Nephron (organoid): Measurements from ENCODE around the gene ARHGAP10.

Experiments used
- H3K27ac Mint-ChIP-seq, 3 experiments: 2 replicates each; pipeline ENCODE4 v1.8.0; 2020; ENCODE audit warnings: mixed read lengths in 3 of 3, mild to moderate bottlenecking in 2 of 3, moderate library complexity in 1 of 3
- H3K27me3 Mint-ChIP-seq: 2 replicates; pipeline ENCODE4 v1.8.0; 2021; ENCODE audit warnings: low read depth, mild to moderate bottlenecking, moderate library complexity, mixed read lengths
- H3K36me3 Mint-ChIP-seq: 2 replicates; pipeline ENCODE4 v1.8.0; 2020; ENCODE audit warnings: low read depth, mixed read lengths
- H3K4me1 Mint-ChIP-seq: 2 replicates; pipeline ENCODE4 v1.8.0; 2020; ENCODE audit warnings: mixed read lengths
- H3K4me3 Mint-ChIP-seq, 3 experiments: 2 replicates each; pipeline ENCODE4 v1.8.0; 2020; ENCODE audit warnings: mild to moderate bottlenecking in 3 of 3, mixed read lengths in 3 of 3, moderate library complexity in 2 of 3
- H3K9me3 Mint-ChIP-seq: 2 replicates; pipeline ENCODE4 v1.8.0; 2020; ENCODE audit warnings: mixed read lengths
- TF ChIP-seq, protein P1 (sequence below), 3 experiments: fragments of 200-600 bp; sonication (generic); IDR thresholded peaks; one replicate each; pipeline ENCODE4 v1.5.0; 2021; ENCODE audit warnings: antibody characterized with exemption in 3 of 3; ENCODE audit not compliant: unreplicated experiment in 3 of 3

ARHGAP10 gene

DNA sequence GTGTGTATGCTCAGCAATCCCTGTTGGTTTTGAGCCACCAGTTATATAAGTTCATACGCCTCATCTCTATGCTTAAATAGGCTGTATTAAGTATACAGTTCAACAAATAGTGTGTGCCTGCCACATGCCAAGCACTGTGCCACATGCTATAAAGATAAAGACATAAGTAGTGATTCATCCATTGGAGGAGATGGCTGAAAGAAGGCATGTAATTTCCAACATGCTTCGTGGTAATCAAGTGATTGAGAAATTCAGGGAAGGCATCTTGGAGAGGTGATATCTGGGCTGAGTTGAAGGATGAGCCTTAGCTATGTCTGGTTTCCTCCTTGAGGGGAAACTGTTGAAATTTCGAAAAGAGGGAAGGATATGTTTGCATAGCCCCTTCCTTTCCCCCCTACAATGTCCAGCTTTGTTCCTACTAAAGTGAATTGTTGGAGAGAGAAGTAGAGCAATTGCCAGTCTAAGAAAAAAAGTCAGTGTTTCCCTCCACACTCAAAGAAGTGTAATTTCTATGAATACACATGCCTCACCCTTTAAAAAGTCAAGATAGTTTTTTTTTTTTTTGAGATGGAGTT, 96.5 kb downstream of the ARHGAP10 start:
- Mint-ChIP-seq H3K4me1 (peaks cover 58% of the 10 kb centered on the region), H3K27me3 (no peaks in the 10 kb centered on the region), H3K27ac (no peak overlapping the region), H3K9me3 (no peaks in the 10 kb centered on the region), H3K36me3 (peaks cover 36% of the 10 kb centered on the region), H3K4me3 (no peak overlapping the region)
- TF ChIP-seq, protein P1, sequence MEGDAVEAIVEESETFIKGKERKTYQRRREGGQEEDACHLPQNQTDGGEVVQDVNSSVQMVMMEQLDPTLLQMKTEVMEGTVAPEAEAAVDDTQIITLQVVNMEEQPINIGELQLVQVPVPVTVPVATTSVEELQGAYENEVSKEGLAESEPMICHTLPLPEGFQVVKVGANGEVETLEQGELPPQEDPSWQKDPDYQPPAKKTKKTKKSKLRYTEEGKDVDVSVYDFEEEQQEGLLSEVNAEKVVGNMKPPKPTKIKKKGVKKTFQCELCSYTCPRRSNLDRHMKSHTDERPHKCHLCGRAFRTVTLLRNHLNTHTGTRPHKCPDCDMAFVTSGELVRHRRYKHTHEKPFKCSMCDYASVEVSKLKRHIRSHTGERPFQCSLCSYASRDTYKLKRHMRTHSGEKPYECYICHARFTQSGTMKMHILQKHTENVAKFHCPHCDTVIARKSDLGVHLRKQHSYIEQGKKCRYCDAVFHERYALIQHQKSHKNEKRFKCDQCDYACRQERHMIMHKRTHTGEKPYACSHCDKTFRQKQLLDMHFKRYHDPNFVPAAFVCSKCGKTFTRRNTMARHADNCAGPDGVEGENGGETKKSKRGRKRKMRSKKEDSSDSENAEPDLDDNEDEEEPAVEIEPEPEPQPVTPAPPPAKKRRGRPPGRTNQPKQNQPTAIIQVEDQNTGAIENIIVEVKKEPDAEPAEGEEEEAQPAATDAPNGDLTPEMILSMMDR (IDR thresholded peaks at IDR 0.05; ENCODE audit: unreplicated experiment in 3 of 3) = no peak

DNA sequence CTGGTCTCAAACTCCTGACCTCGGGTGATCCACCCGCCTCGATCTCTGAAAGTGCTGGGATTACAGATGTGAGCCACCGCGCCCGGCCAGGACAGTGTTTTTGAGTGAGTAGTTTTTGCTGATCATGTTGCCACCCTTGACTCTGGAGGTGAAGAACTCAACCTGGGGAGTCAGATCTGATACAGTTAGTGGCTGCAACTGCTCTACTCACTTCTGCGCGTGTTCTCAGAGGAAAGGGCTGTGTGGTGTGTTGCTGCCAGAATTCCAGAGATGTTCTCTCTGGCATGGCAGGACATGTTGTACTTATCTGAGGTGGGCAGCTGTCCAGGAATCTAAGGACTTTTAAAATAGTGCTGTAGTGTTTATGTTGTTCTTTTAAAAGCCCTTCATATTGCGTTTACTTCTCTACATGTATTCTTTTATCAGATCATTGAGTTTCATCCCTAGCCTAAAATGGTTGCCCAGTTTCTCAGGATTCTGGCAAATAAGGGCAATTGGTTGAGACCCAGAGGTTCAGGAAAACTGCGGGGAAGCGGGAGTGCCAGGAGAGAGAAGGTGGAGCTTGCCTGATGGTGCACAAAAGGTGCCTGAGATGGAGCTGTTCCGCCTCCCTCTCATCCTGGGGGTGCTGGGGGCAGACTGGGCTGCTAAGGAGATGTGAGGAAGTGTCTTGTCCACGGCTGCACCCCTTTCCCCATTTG, 97.7 kb downstream of the ARHGAP10 start:
- no peaks in the 10 kb centered on the region for H3K27me3 Mint-ChIP-seq
- TF ChIP-seq, protein P1 (IDR thresholded peaks at IDR 0.05; ENCODE audit: unreplicated experiment in 3 of 3) = no peak
- H3K4me1 Mint-ChIP-seq = peaks cover 62% of the 10 kb centered on the region
- H3K36me3 Mint-ChIP-seq = peaks cover 35% of the 10 kb centered on the region
- peak overlapping the region in 1 of 3 experiments; percentile 22 for H3K4me3 Mint-ChIP-seq
- no peaks in the 10 kb centered on the region for H3K9me3 Mint-ChIP-seq
- H3K27ac Mint-ChIP-seq = peak overlapping the region in 2 of 3 experiments; percentile 49 to 52

DNA sequence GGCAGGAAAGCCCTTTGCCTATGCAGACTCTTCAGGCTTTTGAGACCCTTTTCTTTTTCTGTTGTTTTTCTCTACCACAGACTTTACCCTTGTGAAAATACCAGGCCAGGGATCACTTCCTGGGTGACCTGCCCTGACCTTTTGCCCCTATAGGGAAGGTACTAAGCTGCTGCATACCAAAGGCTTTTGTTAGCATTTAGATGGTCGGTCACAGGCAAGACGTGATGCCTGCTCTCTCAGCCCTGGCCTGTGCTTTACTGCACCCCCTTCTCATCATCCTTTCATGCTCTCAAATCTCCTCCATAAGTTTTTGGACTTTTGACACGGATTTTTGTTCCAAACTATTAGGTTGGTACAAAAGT, 98.2 kb downstream of the ARHGAP10 start:
- TF ChIP-seq, protein P1 (IDR thresholded peaks at IDR 0.05; ENCODE audit: unreplicated experiment in 3 of 3) = no peak
- Mint-ChIP-seq H3K27me3 (no peaks in the 10 kb centered on the region), H3K4me3 (no peak overlapping the region), H3K9me3 (no peaks in the 10 kb centered on the region), H3K4me1 (peaks cover 62% of the 10 kb centered on the region), H3K36me3 (peaks cover 33% of the 10 kb centered on the region), H3K27ac (peak overlapping the region in 1 of 3 experiments; percentile 52)

DNA sequence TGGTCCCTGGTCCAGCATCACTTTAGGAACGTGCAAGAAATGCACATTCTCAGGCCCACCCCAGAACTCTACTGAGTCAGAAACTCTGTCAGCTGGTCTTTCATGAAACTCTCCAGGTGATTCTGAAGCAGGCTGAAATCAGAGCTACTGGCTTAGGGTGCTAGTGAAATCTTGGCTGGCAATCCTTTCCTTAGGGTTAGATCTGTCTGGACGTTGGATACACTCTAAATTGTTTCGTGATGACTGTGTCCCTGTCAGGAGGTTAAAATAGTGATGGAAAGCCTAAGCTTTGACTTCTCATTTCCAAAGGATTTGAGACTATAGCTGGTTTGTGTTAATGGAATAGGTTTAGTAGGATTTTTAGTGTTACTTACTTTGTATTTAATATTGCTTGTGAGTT, 99.1 kb downstream of the ARHGAP10 start:
- TF ChIP-seq, protein P1 (IDR thresholded peaks at IDR 0.05; ENCODE audit: unreplicated experiment in 3 of 3) = no peak
- Mint-ChIP-seq H3K27ac (peak overlapping the region in 1 of 3 experiments; percentile 58), H3K9me3 (no peaks in the 10 kb centered on the region), H3K4me3 (no peak overlapping the region), H3K4me1 (peaks cover 64% of the 10 kb centered on the region), H3K27me3 (no peaks in the 10 kb centered on the region), H3K36me3 (peaks cover 28% of the 10 kb centered on the region)

DNA sequence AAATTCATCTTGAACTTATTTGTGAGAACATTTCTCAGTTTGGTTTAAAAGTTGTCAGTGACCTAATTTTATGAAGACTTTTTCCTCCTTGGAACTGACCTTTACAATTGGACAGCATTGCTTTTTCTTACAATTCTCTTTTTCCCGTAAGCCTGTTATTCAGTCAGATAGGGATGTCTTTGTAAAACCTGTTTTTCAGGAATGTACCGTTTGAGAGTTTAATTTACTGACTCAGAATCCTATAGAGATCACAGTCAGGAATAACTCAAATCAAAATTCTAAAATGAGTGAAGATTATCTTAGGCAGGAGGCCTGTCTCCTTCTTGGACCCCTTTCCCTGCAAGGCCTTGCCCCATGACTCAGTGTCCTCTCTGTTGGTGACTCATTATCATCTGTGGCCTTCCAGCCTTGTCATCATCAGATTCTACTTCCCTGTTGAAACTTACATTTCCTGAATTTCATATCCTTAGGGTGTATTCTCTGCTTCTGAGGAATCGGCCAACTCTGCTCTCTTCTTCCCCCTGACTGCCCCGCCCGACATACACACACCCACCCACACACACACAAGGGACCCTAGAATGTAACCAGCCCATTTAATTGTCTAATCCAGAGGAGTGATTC, 99.8 kb downstream of the ARHGAP10 start:
- H3K4me1 Mint-ChIP-seq = peaks cover 64% of the 10 kb centered on the region
- no peaks in the 10 kb centered on the region for H3K27me3 Mint-ChIP-seq
- no peaks in the 10 kb centered on the region for H3K9me3 Mint-ChIP-seq
- H3K4me3 Mint-ChIP-seq = no peak overlapping the region
- H3K36me3 Mint-ChIP-seq = peaks cover 24% of the 10 kb centered on the region
- H3K27ac Mint-ChIP-seq = peak overlapping the region; percentile 5 to 58 (median 53)
- TF ChIP-seq, protein P1 (IDR thresholded peaks at IDR 0.05; ENCODE audit: unreplicated experiment in 3 of 3) = no peak
